ENCODE measurements around the gene SOX3.

SOX3 gene

GRCh38 chrX:140504371-140505324 lies at the start of gene SOX3:
TSS of gene SOX3 (minus strand) at chrX:140505069. CDS start at chrX:140505060, 9 bp downstream.
- DNase-seq (ENCODE audit: low read depth in 2 of 2), result no peak

DNA sequence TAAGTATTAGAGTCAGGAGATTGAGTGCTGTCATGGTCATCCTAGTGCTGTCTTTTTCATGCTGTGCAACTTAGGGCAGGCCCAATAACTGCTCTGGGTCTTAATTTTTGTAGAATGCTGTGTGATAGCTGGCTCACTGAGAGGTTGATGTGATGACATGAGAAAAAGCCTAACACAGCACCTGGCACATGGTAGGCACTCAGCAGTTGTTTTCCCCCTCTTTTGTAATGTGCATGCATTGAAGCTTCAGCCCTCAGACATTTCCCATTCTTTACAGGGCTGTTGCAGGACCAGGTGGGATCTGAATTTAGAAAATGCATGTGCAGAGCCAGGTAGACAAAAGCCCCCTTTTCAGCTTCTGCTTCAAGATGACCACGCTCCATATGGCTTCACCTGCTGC lies 44.1 kb upstream of the SOX3 start:
- DNase-seq (ENCODE audit: low read depth in 2 of 2), result no peak

- DNase-seq (ENCODE audit: low read depth in 2 of 2), result no peak
These were observed 21.3 kb upstream of the SOX3 start for GRCh38 chrX:140526171-140526570.

DNA sequence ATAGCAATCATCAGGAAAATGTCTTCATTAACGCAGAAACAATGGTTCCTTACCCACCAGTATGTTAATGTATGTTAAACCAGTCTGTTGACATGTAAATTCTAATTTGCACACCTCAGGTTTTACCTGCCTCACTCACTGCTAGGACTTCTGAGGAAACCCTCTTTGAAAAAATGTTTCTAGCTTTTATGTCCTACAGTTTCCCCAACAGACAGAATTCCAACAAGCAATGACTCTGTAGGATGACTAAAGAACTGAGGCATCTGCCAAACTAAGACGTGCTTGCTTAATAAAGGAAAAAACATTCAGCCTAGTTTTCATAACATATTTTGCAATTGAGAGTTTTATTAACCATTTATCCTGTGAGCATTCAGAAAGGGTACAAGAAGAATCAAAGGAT lies 20.6 kb upstream of the SOX3 start:
- no peak for DNase-seq (ENCODE audit: low read depth in 2 of 2)

DNA sequence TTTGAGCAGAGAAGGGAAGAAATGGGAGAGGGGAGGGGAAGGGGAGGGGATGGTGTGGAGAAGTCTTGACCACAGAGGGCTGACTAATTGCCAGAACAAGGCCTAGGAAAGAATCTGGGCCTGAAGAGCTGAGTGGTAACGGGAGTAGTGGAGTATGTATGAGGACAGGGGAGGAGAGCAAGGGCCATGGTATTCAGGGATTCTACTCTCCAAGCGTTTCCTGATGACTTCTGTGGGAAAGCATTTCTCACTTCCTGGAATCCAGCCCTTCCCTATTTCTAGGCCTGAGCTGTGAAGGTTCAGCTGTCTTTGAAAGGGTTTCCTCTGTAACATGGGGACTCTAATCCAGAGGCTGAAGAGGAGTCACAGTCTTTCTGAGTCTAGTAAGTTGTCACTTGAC lies 19.7 kb upstream of the SOX3 start:
- no peak for DNase-seq (ENCODE audit: low read depth in 2 of 2)

DNA sequence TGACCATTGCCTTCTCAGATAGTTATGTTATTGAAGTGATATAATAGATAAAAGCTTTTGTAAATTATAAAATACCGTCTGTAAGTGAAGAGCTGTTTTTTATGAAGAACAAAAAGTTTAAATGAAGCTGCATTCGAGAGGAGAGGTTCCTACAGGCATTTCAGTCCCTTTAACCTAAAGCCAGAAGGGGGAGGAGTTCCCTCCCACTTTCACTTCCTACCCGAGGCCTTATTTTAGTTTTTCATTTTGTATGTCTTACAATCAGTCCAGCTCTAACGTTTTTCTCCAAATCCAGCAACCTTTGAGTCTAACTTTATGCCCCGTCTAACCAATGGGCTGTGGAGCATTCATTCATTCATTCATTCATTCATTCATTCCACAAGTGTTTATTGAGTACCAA lies 16.5 kb upstream of the SOX3 start:
- no peak for DNase-seq (ENCODE audit: low read depth in 2 of 2)

DNA sequence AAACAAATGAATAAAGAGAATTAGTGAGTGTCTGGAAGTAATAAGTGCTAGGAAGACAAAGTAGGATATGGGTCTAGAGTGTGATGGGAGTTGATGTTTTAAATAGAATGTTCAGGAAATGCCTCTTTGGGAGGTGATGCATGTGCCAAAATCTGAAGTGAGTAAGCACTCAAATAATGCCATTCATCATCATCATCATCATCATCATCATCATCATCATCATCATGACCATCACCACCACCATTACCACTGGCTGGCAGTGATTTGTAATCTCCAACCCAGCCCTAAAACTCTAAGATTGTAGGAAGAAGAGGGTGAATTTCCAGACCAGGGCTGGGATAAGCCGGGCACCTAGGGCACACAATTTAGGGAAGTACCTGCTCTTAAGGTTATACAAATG lies 9.7 kb upstream of the SOX3 start:
- DNase-seq (ENCODE audit: low read depth in 2 of 2), result no peak

DNA sequence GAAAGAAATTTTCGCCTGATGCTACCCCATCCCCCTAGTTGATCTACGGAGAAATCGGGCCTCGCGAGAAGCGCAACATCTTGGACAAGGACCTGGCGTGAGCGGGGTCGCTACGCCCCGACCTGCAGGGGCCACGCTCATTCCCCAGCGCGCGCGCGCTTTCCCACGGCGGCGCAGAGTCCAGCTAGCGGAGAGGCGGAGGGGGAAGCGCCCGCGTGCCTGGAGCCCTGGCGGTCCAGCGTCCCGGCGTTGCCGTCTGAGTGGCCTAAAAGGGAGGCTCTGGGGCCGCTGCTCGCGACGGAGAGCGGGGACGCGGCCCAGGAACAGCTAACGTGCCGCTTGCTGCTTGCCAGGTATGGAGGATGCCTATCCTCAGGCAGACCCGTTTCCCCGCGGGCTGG lies 6.0 kb upstream of the SOX3 start:
- DNase-seq (ENCODE audit: low read depth in 2 of 2), result no peak

- DNase-seq (ENCODE audit: low read depth in 2 of 2), result no peak
These were observed 5.4 kb upstream of the SOX3 start for GRCh38 chrX:140510306-140510676.

DNA sequence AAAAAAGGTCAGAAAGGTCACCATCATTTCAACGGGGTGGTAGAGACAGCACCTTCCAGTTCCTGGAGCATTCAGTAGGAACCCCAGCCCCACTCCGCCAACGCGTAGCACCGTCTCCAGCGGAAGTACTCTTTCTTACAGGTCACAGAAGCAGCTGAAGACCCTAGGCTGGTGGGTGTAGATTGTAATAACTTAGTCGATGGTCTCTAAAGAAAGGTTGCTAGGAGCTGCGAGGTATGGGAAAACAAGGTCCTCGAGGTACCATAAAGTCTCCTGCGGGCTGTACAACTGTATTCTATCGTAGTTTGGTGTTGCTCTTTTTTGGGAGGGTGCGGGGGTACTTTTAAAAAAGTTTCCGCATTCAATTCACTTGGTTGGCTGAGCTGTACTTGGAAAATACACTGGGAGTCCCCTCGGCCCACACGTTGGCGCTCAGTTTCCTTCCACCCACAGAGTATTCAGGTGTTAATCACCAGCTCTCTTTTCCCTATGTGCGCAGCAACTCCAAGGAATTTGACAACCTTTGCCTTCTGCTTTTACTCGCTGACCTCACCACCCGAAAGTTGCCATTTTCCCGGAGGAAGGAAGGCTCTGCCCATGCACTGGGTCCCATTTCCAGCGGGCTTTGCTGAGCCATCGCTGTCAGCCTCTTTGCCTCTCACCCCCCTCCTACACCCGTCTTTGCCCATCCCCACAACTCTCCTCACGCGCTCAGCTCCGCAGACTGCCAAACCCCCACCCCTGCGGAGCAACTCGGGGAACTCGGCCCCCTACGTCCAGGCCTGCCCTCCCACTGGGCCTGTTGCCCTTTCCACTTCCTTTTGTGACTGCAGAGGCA lies 4.8 kb upstream of the SOX3 start:
- no peak for DNase-seq (ENCODE audit: low read depth in 2 of 2)

DNA sequence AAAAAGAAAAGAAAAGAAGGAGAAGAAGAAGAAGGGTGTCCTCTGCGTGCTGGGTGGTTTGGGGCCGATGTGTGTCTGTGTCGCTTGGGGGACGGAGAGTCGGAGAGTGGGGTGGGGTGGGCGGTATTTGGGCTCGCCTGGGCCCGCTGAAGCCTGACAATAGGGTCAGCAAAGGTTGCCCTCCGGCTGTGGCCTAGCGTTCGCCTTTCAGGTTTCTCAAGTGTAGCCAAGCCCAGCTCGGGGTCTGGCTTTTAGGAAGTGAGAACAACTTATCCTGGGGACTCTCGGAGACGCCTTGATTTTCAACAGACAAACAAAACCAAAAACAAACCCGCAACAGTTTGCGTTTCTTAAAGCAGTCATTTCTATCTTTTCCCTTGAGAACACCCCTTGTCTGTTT lies 4.1 kb upstream of the SOX3 start:
- no peak for DNase-seq (ENCODE audit: low read depth in 2 of 2)

GRCh38 chrX:140507982-140508305 lies 3.1 kb upstream of the SOX3 start:
- no peak for DNase-seq (ENCODE audit: low read depth in 2 of 2)

DNA sequence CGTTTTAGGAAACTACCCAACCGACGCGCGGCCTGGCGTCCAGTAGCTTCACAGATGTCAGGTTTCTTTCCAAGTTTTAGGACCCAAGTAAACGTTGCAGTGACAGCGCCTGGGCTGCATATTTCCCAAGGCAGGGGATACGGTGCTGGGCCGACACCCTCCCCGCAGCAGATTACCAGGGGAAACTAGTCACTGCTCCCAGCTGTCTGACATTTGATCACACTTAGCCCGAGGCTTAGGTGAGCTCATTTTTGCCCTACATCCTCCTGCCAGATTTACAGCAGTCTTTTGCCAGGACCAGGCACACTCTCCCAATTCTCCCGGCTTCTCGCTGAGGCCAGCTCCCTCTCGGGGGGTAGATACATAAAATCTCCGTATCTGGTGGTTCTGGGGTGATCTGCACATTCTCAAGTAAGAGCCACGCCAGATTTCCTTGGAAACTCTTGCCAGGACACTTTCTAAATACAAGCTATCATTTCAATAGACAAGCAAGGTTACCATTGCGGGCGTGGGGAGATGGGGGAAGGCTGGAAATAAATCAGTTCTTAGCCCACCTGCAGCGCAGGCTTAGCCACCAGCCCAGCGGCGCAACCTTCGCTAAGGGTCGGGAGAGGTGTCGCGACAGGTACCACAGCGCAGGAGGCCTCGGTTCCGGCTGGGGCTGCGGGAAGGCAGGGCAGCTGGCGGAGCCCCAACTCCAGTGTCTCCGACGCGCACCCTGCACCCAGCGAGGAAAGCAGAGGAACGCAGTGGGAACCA lies 2.5 kb upstream of the SOX3 start:
- DNase-seq (ENCODE audit: low read depth in 2 of 2), result no peak

DNA sequence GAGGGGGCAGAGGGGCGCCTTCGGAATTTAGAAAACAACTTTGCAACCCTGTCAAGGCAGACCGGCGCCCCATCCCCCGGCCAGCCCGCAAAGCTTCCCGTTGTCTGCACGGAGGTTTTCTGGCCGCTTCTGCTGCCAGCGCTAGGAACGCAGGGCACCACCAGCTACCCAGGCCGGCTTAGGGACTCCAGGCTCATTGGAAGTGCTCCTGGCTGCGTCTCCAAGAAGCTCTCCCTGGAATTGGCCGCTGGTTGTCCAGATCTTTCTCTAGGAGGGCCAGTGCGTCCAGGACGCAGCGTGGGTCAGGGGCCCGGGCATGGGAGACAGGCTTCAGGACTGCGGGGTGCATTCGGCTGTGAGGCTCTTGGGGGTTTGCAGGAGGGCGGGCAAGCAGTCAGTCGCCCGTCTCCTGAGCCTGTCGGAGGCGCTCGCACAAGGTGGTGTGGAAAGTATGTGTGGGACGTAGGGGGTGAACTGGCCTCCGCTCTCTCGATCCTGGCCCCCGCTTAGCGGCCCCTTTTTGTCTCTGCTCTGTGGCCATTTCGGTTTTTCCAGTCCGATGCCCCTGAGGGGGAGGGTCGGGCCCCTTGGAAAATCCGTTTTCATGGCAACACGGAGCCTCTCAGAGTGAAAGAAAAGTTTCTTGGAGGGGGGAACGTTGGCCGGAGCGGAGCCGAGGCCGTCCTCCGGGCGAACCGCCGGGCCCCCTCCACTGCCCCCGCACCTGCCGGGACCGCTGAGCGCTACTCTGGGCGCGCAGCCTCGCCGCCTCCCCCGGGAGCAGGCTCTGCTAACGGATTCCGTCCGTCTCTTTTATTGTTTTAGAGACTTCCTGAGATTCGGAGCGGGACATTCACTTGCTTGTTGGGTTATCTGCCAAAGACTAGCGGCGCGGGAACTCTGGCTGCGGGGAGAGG lies 810 bp upstream of the SOX3 start:
- DNase-seq (ENCODE audit: low read depth in 2 of 2), result no peak

GRCh38 chrX:140503714-140504351 lies 1.0 kb downstream of the SOX3 start:
- no peak for DNase-seq (ENCODE audit: low read depth in 2 of 2)

DNA sequence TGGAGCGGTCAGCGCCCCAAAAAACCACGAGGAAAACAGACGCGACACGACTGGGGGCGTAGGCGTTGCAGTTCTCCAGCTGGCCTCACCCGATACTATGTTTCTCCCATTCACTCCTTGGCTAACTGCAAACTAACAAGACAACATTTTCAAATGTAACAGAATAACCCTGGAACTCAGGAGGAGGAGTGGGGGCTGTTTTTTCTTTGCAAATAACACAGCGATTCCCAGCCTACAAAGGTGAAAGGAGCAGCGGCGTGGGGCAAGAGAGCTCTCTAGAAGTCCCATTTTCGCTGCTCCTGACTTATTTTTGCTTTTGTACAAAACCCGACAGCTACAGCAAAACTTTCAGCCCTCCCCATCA lies 1.6 kb downstream of the SOX3 start:
- no peak for DNase-seq (ENCODE audit: low read depth in 2 of 2)

DNA sequence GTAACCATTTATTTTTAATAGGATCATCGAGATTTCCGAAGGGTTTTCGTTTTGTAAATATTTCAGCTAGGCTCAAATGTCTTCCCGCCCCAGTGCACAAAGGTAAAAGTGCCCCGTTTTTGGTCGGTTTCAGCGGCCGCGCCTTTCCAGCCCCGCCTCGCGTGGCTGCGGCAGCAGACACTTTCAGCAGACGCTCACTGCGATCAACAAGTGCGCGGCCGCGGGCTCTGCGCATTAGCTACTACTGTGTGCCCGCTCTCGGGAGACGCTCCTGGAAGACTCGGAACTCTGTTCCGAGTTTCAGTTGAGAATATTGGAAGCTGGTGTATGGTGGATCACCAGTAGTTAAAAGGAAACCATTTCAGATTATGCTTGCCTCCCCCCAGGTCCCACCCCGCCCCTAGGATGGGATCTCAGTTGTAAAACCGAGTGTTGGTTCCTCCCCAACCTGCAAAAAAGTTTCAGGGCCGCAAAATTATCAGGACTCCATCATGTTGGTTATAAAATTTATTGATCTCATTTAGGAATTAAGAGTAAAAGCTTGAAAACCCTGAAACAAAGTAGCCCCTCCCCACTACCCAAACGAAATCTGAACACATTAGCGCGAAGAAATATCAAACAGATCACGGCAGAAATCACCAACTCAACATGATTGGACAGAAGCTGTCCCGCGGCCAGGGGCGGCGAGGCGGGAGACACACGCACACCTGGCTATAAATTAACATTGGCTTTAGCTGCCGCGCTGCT lies 2.2 kb downstream of the SOX3 start:
- DNase-seq (ENCODE audit: low read depth in 2 of 2), result no peak

DNA sequence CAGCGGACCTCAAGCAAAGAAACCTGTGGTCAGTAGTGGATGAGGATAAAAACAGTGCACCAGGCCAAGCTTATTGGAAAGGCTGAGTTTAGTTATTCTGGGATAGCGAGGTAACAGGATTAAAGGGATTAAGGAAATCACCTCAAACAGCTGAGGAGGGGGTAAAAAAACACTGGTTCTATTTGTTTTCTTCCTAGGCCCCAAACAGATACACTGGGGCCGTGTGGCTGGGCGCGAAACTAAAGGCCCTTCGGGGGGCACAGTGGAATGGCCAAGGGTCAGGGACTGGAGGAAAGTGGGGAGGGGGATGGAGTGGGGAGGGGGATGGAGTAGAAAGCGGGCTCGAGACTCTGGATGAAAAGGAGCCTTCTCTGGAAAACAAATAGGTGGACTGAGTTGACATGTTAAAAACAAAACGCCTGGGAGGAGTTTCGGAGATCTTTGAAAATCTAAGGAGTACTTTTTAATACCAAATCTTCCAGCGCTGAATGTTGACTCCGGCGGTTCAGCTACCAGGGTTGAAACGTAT lies 2.9 kb downstream of the SOX3 start:
- no peak for DNase-seq (ENCODE audit: low read depth in 2 of 2)

- DNase-seq (ENCODE audit: low read depth in 2 of 2), result no peak
These were observed 3.5 kb downstream of the SOX3 start for GRCh38 chrX:140501321-140501720.

GRCh38 chrX:140500441-140500840 lies 4.4 kb downstream of the SOX3 start:
- DNase-seq (ENCODE audit: low read depth in 2 of 2), result no peak
